Panc1 (cell line): ENCODE data around the gene GOLGA2. TPM values are rescaled to one million over a fixed set of nuclear protein-coding genes. Genes with fewer than 3 reads are reported as not detected.

ENCODE experiments used
- ATAC-seq: fragments of 200-7000 bp; cut with Tn5 transposase; 2 replicates; pipeline ENCODE4 v1.9.1; 2020; ENCODE audit warnings: mild to moderate bottlenecking, moderate library complexity
- BruUV-seq: library from RNA; stranded (reverse); fragments of 400-500 nt; replicated peaks from 2 replicates; lab custom pipeline; 2021; lab: Mats Ljungman, UMichigan
- CTCF ChIA-PET: fragments of 300-600 bp; sonication (Branson Sonifier 250); formaldehyde crosslinking; loops from one replicate; lab custom pipeline; 2022; ENCODE audit warnings: antibody characterized with exemption; lab: Charles Lee
- POLR2A ChIA-PET: fragments of 300-600 bp; sonication (Branson Sonifier 250); formaldehyde crosslinking; loops from one replicate; lab custom pipeline; 2022; ENCODE audit warnings: antibody characterized with exemption; lab: Charles Lee
- DNase-seq: peaks from one replicate; pipeline ENCODE4 v3.0.0-alpha.2; 2010; ENCODE audit warnings: low read depth, low spot score
- H3K27ac ChIP-seq: 2 replicates; pipeline ENCODE4 v1.5.1; 2011; ENCODE audit warnings: mild to moderate bottlenecking, low read length, inconsistent platforms
- H3K27me3 ChIP-seq: fragments of 200-500 bp; sonication (Bioruptor generic); 2 replicates; pipeline ENCODE4 v1.6.0; 2014; ENCODE audit warnings: low read length, inconsistent platforms; ENCODE audit not compliant: control insufficient read depth, insufficient read depth
- H3K36me3 ChIP-seq: fragments of 200-500 bp; sonication (Bioruptor generic); 2 replicates; pipeline ENCODE4 v1.5.1; 2014; ENCODE audit warnings: inconsistent platforms, mild to moderate bottlenecking, low read length, moderate library complexity; ENCODE audit not compliant: control insufficient read depth, insufficient read depth
- H3K4me1 ChIP-seq: 2 replicates; pipeline ENCODE4 v1.5.1; 2011; ENCODE audit warnings: inconsistent platforms, mild to moderate bottlenecking, low read length, moderate library complexity; ENCODE audit not compliant: control insufficient read depth, insufficient read depth
- H3K4me3 ChIP-seq, 2 experiments: 2 replicates each; pipeline ENCODE4 v1.5.1; 2011 to 2012; ENCODE audit warnings: low read depth in 2 of 2, low read length in 2 of 2, mild to moderate bottlenecking in 2 of 2, inconsistent platforms in 1 of 2, moderate library complexity in 1 of 2
- H3K9me3 ChIP-seq: fragments of 200-500 bp; sonication (Bioruptor generic); 2 replicates; pipeline ENCODE4 v1.5.1; 2014; ENCODE audit warnings: low read depth, mild to moderate bottlenecking, inconsistent platforms, low read length, moderate library complexity; ENCODE audit not compliant: control insufficient read depth, insufficient read depth
- CTCF ChIP-seq: fragments of 450-650 bp; IDR thresholded peaks from 2 replicates; pipeline ENCODE4 v1.5.1; 2017; ENCODE audit warnings: mild to moderate bottlenecking
- POLR2AphosphoS5 ChIP-seq: IDR thresholded peaks from 2 replicates; pipeline ENCODE4 v1.6.1; 2012; ENCODE audit warnings: mild to moderate bottlenecking, low read depth, low read length, moderate library complexity
- REST ChIP-seq, 2 experiments: IDR thresholded peaks; 2 replicates each; pipeline ENCODE4 v1.6.1; 2011 to 2012; ENCODE audit warnings: low read depth in 2 of 2, control low read depth in 1 of 2, low read length in 1 of 2, mild to moderate bottlenecking in 1 of 2, moderate library complexity in 1 of 2; ENCODE audit not compliant: insufficient read depth in 1 of 2
- SIN3A ChIP-seq: IDR thresholded peaks from 2 replicates; pipeline ENCODE4 v1.6.1; 2012; ENCODE audit warnings: low read depth, mild to moderate bottlenecking, low read length, moderate library complexity, borderline replicate concordance; ENCODE audit not compliant: insufficient read depth
- TCF7L2 ChIP-seq: IDR thresholded peaks from 2 replicates; pipeline ENCODE4 v1.6.1; 2011; ENCODE audit warnings: mild to moderate bottlenecking, low read depth, low read length, inconsistent platforms
- in situ Hi-C: cut with HindIII; loops from 2 replicates; pipeline ENCODE4 v1.10.0; 2016; ENCODE audit warnings: low sequenced_read_pairs, low pct_unique_long_range_greater_than_20kb
- intact Hi-C: fragments of 100-400 bp; cut with micrococcal nuclease; formaldehyde crosslinking; loops from one replicate; pipeline ENCODE4 v1.10.0; 2022; ENCODE audit not compliant: unreplicated experiment
- total RNA-seq: library from RNA; stranded (reverse); gene quantifications from one replicate; pipeline ENCODE4 v1.2.1, GENCODE V29; 2021; ENCODE audit not compliant: unreplicated experiment

Gene GOLGA2
- total RNA-seq, 1 experiment from 2014 or later: 69.6 TPM

GRCh38 chr9:128258326-128258725, 17.5 kb downstream of the GOLGA2 start:
- no peak overlapping the region for H3K27ac ChIP-seq
- H3K36me3 ChIP-seq: no peaks in the 10 kb centered on the region
- no peaks in the 10 kb centered on the region for H3K27me3 ChIP-seq
- H3K9me3 ChIP-seq: no peaks in the 10 kb centered on the region
- H3K4me1 ChIP-seq: no peaks in the 10 kb centered on the region
- ChIA-PET CTCF (no interaction called here), POLR2A (no interaction called here)
- intact Hi-C loops (no loop called here), in situ Hi-C loops (no loop called here)
- TF ChIP-seq REST (IDR thresholded peaks at IDR 0.05; ENCODE audit: insufficient read depth in 1 of 2, low read depth in 2 of 2, low read length in 1 of 2) (no peak), TCF7L2 (no peak), CTCF (no peak), POLR2AphosphoS5 (no peak), SIN3A (no peak)
- no peak for DNase-seq
- no peak overlapping the region for H3K4me3 ChIP-seq
- no peak for ATAC-seq
- BruUV-seq: no TSS peak

- H3K36me3 ChIP-seq: no peaks in the 10 kb centered on the region
- BruUV-seq: no TSS peak
- no peak for DNase-seq
- ChIA-PET POLR2A (no interaction called here), CTCF (no interaction called here)
- no peak for TF ChIP-seq CTCF
- no peak for TF ChIP-seq SIN3A
- no peak for TF ChIP-seq REST (IDR thresholded peaks at IDR 0.05; ENCODE audit: insufficient read depth in 1 of 2, low read depth in 2 of 2, low read length in 1 of 2)
- no peak for TF ChIP-seq POLR2AphosphoS5
- no peak overlapping the region for H3K27ac ChIP-seq
- H3K4me1 ChIP-seq: no peaks in the 10 kb centered on the region
- in situ Hi-C loops: no loop called here
- no peaks in the 10 kb centered on the region for H3K9me3 ChIP-seq
- no peaks in the 10 kb centered on the region for H3K27me3 ChIP-seq
- ATAC-seq: no peak
- H3K4me3 ChIP-seq: no peak overlapping the region
- intact Hi-C loops: no loop called here
Measured at GRCh38 chr9:128257907-128258306, 17.9 kb downstream of the GOLGA2 start.
